Measurements from ENCODE around the gene ISG15. TPM values are rescaled to one million over a fixed set of nuclear protein-coding genes. Genes with fewer than 3 reads are reported as not detected.

The ISG15 gene
- polyA plus RNA-seq (ENCODE audit: insufficient read length), result 8.9 TPM

- peak; percentile 89 for DNase-seq
Observed at GRCh38 chr1:1013105-1013921, at the start of gene ISG15. Gene ISG15 (plus strand): TSS chr1:1013497. CDS start chr1:1013574, 77 bp downstream.

GRCh38 chr1:963746-964525 lies 49.4 kb upstream of the ISG15 start:
- DNase-seq, result no peak

- DNase-seq, result no peak
Observed at GRCh38 chr1:964691-965525, 48.4 kb upstream of the ISG15 start.

GRCh38 chr1:965526-966134 lies 47.7 kb upstream of the ISG15 start:
- DNase-seq, result no peak

- no peak for DNase-seq
Observed at GRCh38 chr1:966135-966703, 47.1 kb upstream of the ISG15 start, which contains the start of gene PLEKHN1. Gene PLEKHN1 (plus strand): TSS chr1:966482. CDS start chr1:966532, 50 bp downstream.

GRCh38 chr1:966704-967300 lies 46.5 kb upstream of the ISG15 start:
- DNase-seq, result no peak

- no peak for DNase-seq
Observed at GRCh38 chr1:967466-968343, 45.6 kb upstream of the ISG15 start.

- no peak for DNase-seq
Observed at GRCh38 chr1:969260-969855, 43.9 kb upstream of the ISG15 start.

GRCh38 chr1:970242-970972 lies 42.9 kb upstream of the ISG15 start:
- no peak for DNase-seq

- DNase-seq, result no peak
Observed at GRCh38 chr1:970973-971730, 42.1 kb upstream of the ISG15 start.

- DNase-seq, result no peak
Observed at GRCh38 chr1:971751-972506, 41.4 kb upstream of the ISG15 start.

GRCh38 chr1:972726-973458 lies 40.4 kb upstream of the ISG15 start:
- no peak for DNase-seq

- no peak for DNase-seq
Observed at GRCh38 chr1:973459-974292, 39.6 kb upstream of the ISG15 start.

- DNase-seq, result no peak
Observed at GRCh38 chr1:974293-974640, 39.0 kb upstream of the ISG15 start.

GRCh38 chr1:974687-975328 lies 38.5 kb upstream of the ISG15 start:
- DNase-seq, result no peak

- no peak for DNase-seq
Observed at GRCh38 chr1:975365-975764, 37.9 kb upstream of the ISG15 start.

All from hindlimb muscle (tissue), 1 donor.